Hypothalamus (tissue), 51 donors: ENCODE results near the gene RASGRP4.
"Not testable (repeated sequence)": the region's sequence is repeated elsewhere in the genome, so short reads cannot be mapped to it uniquely, and the experiment has no call there.

Experiments
- DNase-seq, 51 donors: peaks; one replicate each; lab custom pipeline; 2025; lab: John Stamatoyannopoulos, UW

The RASGRP4 gene

GRCh38 chr19:38375098-38375493, 50.9 kb downstream of the RASGRP4 start:
- DNase-seq, result no peak

- DNase-seq, result peak; percentile 72 to 100 (median 99)
These were observed 51.5 kb downstream of the RASGRP4 start, which contains the start of gene PSMD8 for GRCh38 chr19:38374332-38375097. Gene PSMD8 (plus strand): TSS chr19:38374571. CDS start chr19:38374602, 31 bp downstream.

- DNase-seq, result no peak
These were observed 52.1 kb downstream of the RASGRP4 start for GRCh38 chr19:38373907-38374331.

GRCh38 chr19:38371081-38371480, 54.9 kb downstream of the RASGRP4 start:
- DNase-seq, result no peak

GRCh38 chr19:38370299-38370698, 55.7 kb downstream of the RASGRP4 start:
- DNase-seq, result no peak

GRCh38 chr19:38369584-38369983, 56.4 kb downstream of the RASGRP4 start:
- no peak for DNase-seq

- DNase-seq, result no peak
These were observed 59.0 kb downstream of the RASGRP4 start for GRCh38 chr19:38367041-38367440.

GRCh38 chr19:38362946-38363688, 62.9 kb downstream of the RASGRP4 start:
- DNase-seq, result not testable (repeated sequence)

GRCh38 chr19:38362076-38362945, 63.7 kb downstream of the RASGRP4 start:
- DNase-seq, result peak in 11 of 51 donors; percentile 5 to 46 (median 31)

GRCh38 chr19:38361633-38362075, 64.4 kb downstream of the RASGRP4 start:
- DNase-seq, result peak in 41 of 51 donors; percentile 7 to 72 (median 32)

- no peak for DNase-seq
These were observed 65.0 kb downstream of the RASGRP4 start for GRCh38 chr19:38360839-38361631.

- DNase-seq, result no peak
These were observed 65.7 kb downstream of the RASGRP4 start for GRCh38 chr19:38360351-38360750.

- DNase-seq, result no peak
These were observed 66.6 kb downstream of the RASGRP4 start for GRCh38 chr19:38359242-38360021.
